ENCODE data around the gene TRIP10.

GRCh38 chr19:6712692-6713670 is 26.5 kb upstream of the TRIP10 start:
- no peak for TF ChIP-seq POLR2AphosphoS5 (IDR thresholded peaks at IDR 0.05; ENCODE audit: low read depth, low read length)
- TF ChIP-seq TAF1 (IDR thresholded peaks at IDR 0.05; ENCODE audit: low read depth, low read length): no peak
- TF ChIP-seq POLR2A (IDR thresholded peaks at IDR 0.05; ENCODE audit: low read depth, low read length): no peak

Data from GM12891 (cell line).